CD4-positive, alpha-beta T cell (primary cell): ENCODE measurements around the gene TEX35. TPM values are rescaled to one million over a fixed set of nuclear protein-coding genes. Genes with fewer than 3 reads are reported as not detected.

Experiments used
- ATAC-seq: fragments of 200-7000 bp; cut with Tn5 transposase; one replicate; pipeline ENCODE4 v1.10.0; 2022; ENCODE audit warnings: mild to moderate bottlenecking; ENCODE audit not compliant: poor library complexity
- CTCF ChIA-PET: fragments of 350-600 bp; sonication (Branson Sonifier 250); formaldehyde crosslinking; loops from one replicate; lab custom pipeline; 2021; ENCODE audit warnings: antibody characterized with exemption, inconsistent platforms; lab: Charles Lee
- POLR2A ChIA-PET: fragments of 350-600 bp; sonication (Branson Sonifier 250); formaldehyde crosslinking; loops from one replicate; lab custom pipeline; 2021; ENCODE audit warnings: antibody characterized with exemption, inconsistent platforms; lab: Charles Lee
- DNase-seq, 14 experiments: peaks; one replicate each; pipeline ENCODE4 v3.0.0-alpha.2; 2013 to 2020; ENCODE audit warnings: mixed read lengths in 2 of 14
- H3K27ac ChIP-seq, 2 donors: one replicate each; pipeline versions ENCODE4 v1.5.1 to v1.7.0; 2013; ENCODE audit warnings: low read length in 2 of 2, low read depth in 1 of 2, mild to moderate bottlenecking in 1 of 2
- H3K27me3 ChIP-seq, 2 experiments: 1 replicate in 1 of 2; 2 replicates in 1 of 2; pipeline versions ENCODE4 v1.6.1 to v1.7.0; 2013; ENCODE audit warnings: low read length in 2 of 2, control low read depth in 1 of 2, mild to moderate bottlenecking in 1 of 2, moderate library complexity in 1 of 2; ENCODE audit not compliant: insufficient read depth in 2 of 2, control insufficient read depth in 1 of 2
- H3K36me3 ChIP-seq: one replicate; pipeline ENCODE4 v1.6.1; 2013; ENCODE audit warnings: low read length, control low read depth; ENCODE audit not compliant: insufficient read depth
- H3K4me1 ChIP-seq: one replicate; pipeline ENCODE4 v1.6.1; 2013; ENCODE audit warnings: low read length, control low read depth; ENCODE audit not compliant: insufficient read depth
- H3K4me3 ChIP-seq: one replicate; pipeline ENCODE4 v1.5.1; 2013; ENCODE audit warnings: mild to moderate bottlenecking, low read length, moderate library complexity
- H3K9me3 ChIP-seq, 2 experiments: 1 replicate in 1 of 2; 2 replicates in 1 of 2; pipeline versions ENCODE4 v1.6.1 to v1.7.0; 2013; ENCODE audit warnings: low read length in 2 of 2, mild to moderate bottlenecking in 2 of 2, control low read depth in 1 of 2, moderate library complexity in 1 of 2; ENCODE audit not compliant: control insufficient read depth in 1 of 2, insufficient read depth in 1 of 2
- H3K27ac Mint-ChIP-seq: one replicate; pipeline ENCODE4 v1.8.0; 2020; ENCODE audit warnings: mixed read lengths
- H3K27me3 Mint-ChIP-seq: one replicate; pipeline ENCODE4 v1.8.0; 2021; ENCODE audit warnings: mixed read lengths
- H3K36me3 Mint-ChIP-seq: one replicate; pipeline ENCODE4 v1.8.0; 2021; ENCODE audit warnings: low read depth, mixed read lengths
- H3K4me1 Mint-ChIP-seq: one replicate; pipeline ENCODE4 v1.8.0; 2021; ENCODE audit warnings: low read depth, mixed read lengths
- H3K4me3 Mint-ChIP-seq: one replicate; pipeline ENCODE4 v1.8.0; 2020; ENCODE audit warnings: mild to moderate bottlenecking, mixed read lengths
- H3K9me3 Mint-ChIP-seq: one replicate; pipeline ENCODE4 v1.8.0; 2020; ENCODE audit warnings: mixed read lengths
- CTCF ChIP-seq: fragments of 200-600 bp; IDR thresholded peaks from one replicate; pipeline ENCODE4 v1.8.0; 2022; ENCODE audit warnings: antibody characterized with exemption, mild to moderate bottlenecking
- intact Hi-C, 2 experiments: fragments of 100-400 bp; cut with DNase I in 1 of 2; cut with micrococcal nuclease in 1 of 2; formaldehyde crosslinking; loops; one replicate each; pipeline versions ENCODE4 v1.15.1 to v1.9.0; 2023 to 2025; cut with DNase I, micrococcal nuclease
- total RNA-seq, 174 experiments: library from RNA in 2 of 174; stranded (reverse) in 2 of 174; gene quantifications; one replicate each; pipeline ENCODE4 v1.2.3 and lab custom pipeline; 2021 to 2026

The TEX35 gene
- total RNA-seq, 2 experiments from 2014 or later = not detected

GRCh38 chr1:178486100-178487069, 26.5 kb upstream of the TEX35 start:
- Mint-ChIP-seq H3K4me3 (no peak overlapping the region), H3K4me1 (no peaks in the 10 kb centered on the region), H3K27me3 (peaks cover 26% of the 10 kb centered on the region), H3K36me3 (no peaks in the 10 kb centered on the region), H3K9me3 (no peaks in the 10 kb centered on the region), H3K27ac (no peak overlapping the region)
- no peak for TF ChIP-seq CTCF
- H3K9me3 ChIP-seq = peaks cover 0 to 5% of the 10 kb centered on the region in 2 experiments
- DNase-seq (no peak), ATAC-seq (no peak)
- no peak overlapping the region for H3K27ac ChIP-seq
- H3K27me3 ChIP-seq = peaks cover 0 to 2% of the 10 kb centered on the region in 2 experiments
- no peak overlapping the region for H3K4me3 ChIP-seq
- ChIA-PET POLR2A (no interaction called here), CTCF (no interaction called here)
- intact Hi-C loops = no loop called here
- H3K36me3 ChIP-seq = no peaks in the 10 kb centered on the region
- H3K4me1 ChIP-seq = no peaks in the 10 kb centered on the region

GRCh38 chr1:178487070-178487615, 25.8 kb upstream of the TEX35 start:
- Mint-ChIP-seq H3K4me3 (no peak overlapping the region), H3K9me3 (no peaks in the 10 kb centered on the region), H3K27ac (no peak overlapping the region), H3K4me1 (no peaks in the 10 kb centered on the region), H3K27me3 (peaks cover 26% of the 10 kb centered on the region), H3K36me3 (no peaks in the 10 kb centered on the region)
- ChIA-PET POLR2A (no interaction called here), CTCF (no interaction called here)
- no peak for TF ChIP-seq CTCF
- H3K27ac ChIP-seq = no peak overlapping the region
- peaks cover 0 to 2% of the 10 kb centered on the region in 2 experiments for H3K27me3 ChIP-seq
- intact Hi-C loops = no loop called here
- H3K36me3 ChIP-seq = no peaks in the 10 kb centered on the region
- H3K4me1 ChIP-seq = no peaks in the 10 kb centered on the region
- peaks cover 0 to 5% of the 10 kb centered on the region in 2 experiments for H3K9me3 ChIP-seq
- DNase-seq (no peak), ATAC-seq (no peak)
- no peak overlapping the region for H3K4me3 ChIP-seq

GRCh38 chr1:178488393-178488792, 24.5 kb upstream of the TEX35 start:
- Histone ChIP-seq H3K27me3 (no peaks in the 10 kb centered on the region), H3K36me3 (no peaks in the 10 kb centered on the region), H3K9me3 (peaks cover 0 to 5% of the 10 kb centered on the region in 2 experiments), H3K4me3 (no peak overlapping the region), H3K27ac (no peak overlapping the region), H3K4me1 (no peaks in the 10 kb centered on the region)
- no peak for TF ChIP-seq CTCF
- ChIA-PET POLR2A (no interaction called here), CTCF (no interaction called here)
- H3K27ac Mint-ChIP-seq = no peak overlapping the region
- H3K9me3 Mint-ChIP-seq = no peaks in the 10 kb centered on the region
- H3K36me3 Mint-ChIP-seq = no peaks in the 10 kb centered on the region
- DNase-seq (no peak), ATAC-seq (no peak)
- no peaks in the 10 kb centered on the region for H3K4me1 Mint-ChIP-seq
- peaks cover 26% of the 10 kb centered on the region for H3K27me3 Mint-ChIP-seq
- no peak overlapping the region for H3K4me3 Mint-ChIP-seq
- intact Hi-C loops = no loop called here
